ENCODE data around the gene KCNA10.

The KCNA10 gene

GRCh38 chr1:110508028-110508940 is 10.7 kb downstream of the KCNA10 start:
- H3K9ac ChIP-seq (ENCODE audit: insufficient read length, low read depth), result no peak overlapping the region
- H3K36me3 ChIP-seq (ENCODE audit: insufficient read depth, insufficient read length, low read length), result no peaks in the 10 kb centered on the region
- no peak overlapping the region for H3K4me3 ChIP-seq (ENCODE audit: insufficient read length, low read depth)
- H3K4me1 ChIP-seq (ENCODE audit: insufficient read depth, insufficient read length), result peaks cover 10% of the 10 kb centered on the region
- peak; percentile 38 for DNase-seq (ENCODE audit: low read depth, low spot score)
- H3K27me3 ChIP-seq (ENCODE audit: insufficient read depth, insufficient read length), result no peaks in the 10 kb centered on the region
- TF ChIP-seq SUZ12 (IDR thresholded peaks at IDR 0.05; ENCODE audit: extremely low read depth, insufficient read depth, insufficient read length), result no peak
- no peak for TF ChIP-seq ZNF274 (IDR thresholded peaks at IDR 0.05; ENCODE audit: low read depth, low read length)
- no peak for TF ChIP-seq YY1 (IDR thresholded peaks at IDR 0.05; ENCODE audit: insufficient read depth, insufficient read length)
- H3K9me3 ChIP-seq (ENCODE audit: insufficient read depth, low read length), result no peaks in the 10 kb centered on the region

- Histone ChIP-seq H3K4me3 (ENCODE audit: insufficient read length, low read depth) (no peak overlapping the region), H3K9ac (ENCODE audit: insufficient read length, low read depth) (no peak overlapping the region), H3K36me3 (ENCODE audit: insufficient read depth, insufficient read length, low read length) (no peaks in the 10 kb centered on the region), H3K27me3 (ENCODE audit: insufficient read depth, insufficient read length) (no peaks in the 10 kb centered on the region), H3K4me1 (ENCODE audit: insufficient read depth, insufficient read length) (peaks cover 10% of the 10 kb centered on the region), H3K9me3 (ENCODE audit: insufficient read depth, low read length) (no peaks in the 10 kb centered on the region)
- no peak for DNase-seq (ENCODE audit: low read depth, low spot score)
- no peak for TF ChIP-seq YY1 (IDR thresholded peaks at IDR 0.05; ENCODE audit: insufficient read depth, insufficient read length)
- TF ChIP-seq ZNF274 (IDR thresholded peaks at IDR 0.05; ENCODE audit: low read depth, low read length), result no peak
- TF ChIP-seq SUZ12 (IDR thresholded peaks at IDR 0.05; ENCODE audit: extremely low read depth, insufficient read depth, insufficient read length), result no peak
Measured at GRCh38 chr1:110506541-110506940, 12.4 kb downstream of the KCNA10 start.

- Histone ChIP-seq H3K36me3 (ENCODE audit: insufficient read depth, insufficient read length, low read length) (no peaks in the 10 kb centered on the region), H3K9me3 (ENCODE audit: insufficient read depth, low read length) (no peaks in the 10 kb centered on the region), H3K4me1 (ENCODE audit: insufficient read depth, insufficient read length) (peaks cover 10% of the 10 kb centered on the region), H3K9ac (ENCODE audit: insufficient read length, low read depth) (no peak overlapping the region), H3K27me3 (ENCODE audit: insufficient read depth, insufficient read length) (no peaks in the 10 kb centered on the region), H3K4me3 (ENCODE audit: insufficient read length, low read depth) (no peak overlapping the region)
- TF ChIP-seq SUZ12 (IDR thresholded peaks at IDR 0.05; ENCODE audit: extremely low read depth, insufficient read depth, insufficient read length) (no peak), YY1 (IDR thresholded peaks at IDR 0.05; ENCODE audit: insufficient read depth, insufficient read length) (no peak)
- no peak for DNase-seq (ENCODE audit: low read depth, low spot score)
Measured at GRCh38 chr1:110505596-110505995, 13.4 kb downstream of the KCNA10 start.

GRCh38 chr1:110504226-110504625 is 14.7 kb downstream of the KCNA10 start:
- no peak overlapping the region for H3K9ac ChIP-seq (ENCODE audit: insufficient read length, low read depth)

GRCh38 chr1:110503471-110503870 is 15.5 kb downstream of the KCNA10 start:
- Histone ChIP-seq H3K36me3 (ENCODE audit: insufficient read depth, insufficient read length, low read length) (no peaks in the 10 kb centered on the region), H3K4me1 (ENCODE audit: insufficient read depth, insufficient read length) (peaks cover 8% of the 10 kb centered on the region), H3K4me3 (ENCODE audit: insufficient read length, low read depth) (no peak overlapping the region), H3K27me3 (ENCODE audit: insufficient read depth, insufficient read length) (no peaks in the 10 kb centered on the region), H3K9ac (ENCODE audit: insufficient read length, low read depth) (no peak overlapping the region), H3K9me3 (ENCODE audit: insufficient read depth, low read length) (no peaks in the 10 kb centered on the region)
- no peak for DNase-seq (ENCODE audit: low read depth, low spot score)
- no peak for TF ChIP-seq YY1 (IDR thresholded peaks at IDR 0.05; ENCODE audit: insufficient read depth, insufficient read length)
- no peak for TF ChIP-seq SUZ12 (IDR thresholded peaks at IDR 0.05; ENCODE audit: extremely low read depth, insufficient read depth, insufficient read length)
- no peak for TF ChIP-seq ZNF274 (IDR thresholded peaks at IDR 0.05; ENCODE audit: low read depth, low read length)

More at GRCh38 chr1:110504226-110504625, 14.7 kb downstream of the KCNA10 start:
- Histone ChIP-seq H3K36me3 (ENCODE audit: insufficient read depth, insufficient read length, low read length) (no peaks in the 10 kb centered on the region), H3K4me3 (ENCODE audit: insufficient read length, low read depth) (no peak overlapping the region), H3K9me3 (ENCODE audit: insufficient read depth, low read length) (no peaks in the 10 kb centered on the region), H3K4me1 (ENCODE audit: insufficient read depth, insufficient read length) (peaks cover 10% of the 10 kb centered on the region), H3K27me3 (ENCODE audit: insufficient read depth, insufficient read length) (no peaks in the 10 kb centered on the region)
- DNase-seq (ENCODE audit: low read depth, low spot score), result no peak
- no peak for TF ChIP-seq YY1 (IDR thresholded peaks at IDR 0.05; ENCODE audit: insufficient read depth, insufficient read length)

GRCh38 chr1:110502402-110503151 is 16.4 kb downstream of the KCNA10 start:
- Histone ChIP-seq H3K36me3 (ENCODE audit: insufficient read depth, insufficient read length, low read length) (no peaks in the 10 kb centered on the region), H3K27me3 (ENCODE audit: insufficient read depth, insufficient read length) (no peaks in the 10 kb centered on the region), H3K4me1 (ENCODE audit: insufficient read depth, insufficient read length) (peaks cover 5% of the 10 kb centered on the region), H3K9me3 (ENCODE audit: insufficient read depth, low read length) (no peaks in the 10 kb centered on the region), H3K4me3 (ENCODE audit: insufficient read length, low read depth) (no peak overlapping the region), H3K9ac (ENCODE audit: insufficient read length, low read depth) (no peak overlapping the region)
- no peak for DNase-seq (ENCODE audit: low read depth, low spot score)
- TF ChIP-seq ZNF274 (IDR thresholded peaks at IDR 0.05; ENCODE audit: low read depth, low read length) (no peak), YY1 (IDR thresholded peaks at IDR 0.05; ENCODE audit: insufficient read depth, insufficient read length) (no peak), SUZ12 (IDR thresholded peaks at IDR 0.05; ENCODE audit: extremely low read depth, insufficient read depth, insufficient read length) (no peak)

- Histone ChIP-seq H3K9ac (ENCODE audit: insufficient read length, low read depth) (no peak overlapping the region), H3K4me3 (ENCODE audit: insufficient read length, low read depth) (no peak overlapping the region), H3K9me3 (ENCODE audit: insufficient read depth, low read length) (no peaks in the 10 kb centered on the region), H3K36me3 (ENCODE audit: insufficient read depth, insufficient read length, low read length) (no peaks in the 10 kb centered on the region), H3K27me3 (ENCODE audit: insufficient read depth, insufficient read length) (no peaks in the 10 kb centered on the region), H3K4me1 (ENCODE audit: insufficient read depth, insufficient read length) (peaks cover 5% of the 10 kb centered on the region)
- no peak for TF ChIP-seq ZNF274 (IDR thresholded peaks at IDR 0.05; ENCODE audit: low read depth, low read length)
- no peak for TF ChIP-seq YY1 (IDR thresholded peaks at IDR 0.05; ENCODE audit: insufficient read depth, insufficient read length)
- no peak for TF ChIP-seq SUZ12 (IDR thresholded peaks at IDR 0.05; ENCODE audit: extremely low read depth, insufficient read depth, insufficient read length)
- no peak for DNase-seq (ENCODE audit: low read depth, low spot score)
Measured at GRCh38 chr1:110501488-110502132, 17.4 kb downstream of the KCNA10 start.
